Kidney (tissue), 14 donors: ENCODE measurements around the gene NFX1. TPM values are rescaled to one million over a fixed set of nuclear protein-coding genes. Genes with fewer than 3 reads are reported as not detected.

ENCODE experiments used
- DNase-seq, 5 donors: peaks; one replicate each; pipeline ENCODE4 v3.0.0-alpha.2; 2013 to 2020
- FAIRE-seq: peaks from 2 replicates; lab custom pipeline; 2012; peaks lifted over from hg19 to GRCh38; lab: Jason Lieb, UNC
- H3K27ac ChIP-seq, 2 donors: one replicate each; pipeline ENCODE4 v1.7.0; 2013; ENCODE audit warnings: low read depth in 2 of 2, low read length in 2 of 2, inconsistent platforms in 1 of 2
- H3K27me3 ChIP-seq: one replicate; pipeline ENCODE4 v1.7.1; 2013; ENCODE audit warnings: low read length, inconsistent platforms; ENCODE audit not compliant: control insufficient read depth, insufficient read depth
- H3K36me3 ChIP-seq, 3 donors: one replicate each; pipeline versions ENCODE4 v1.7.0 to v1.7.1; 2013; ENCODE audit warnings: low read length in 3 of 3, control low read depth in 1 of 3, inconsistent platforms in 1 of 3; ENCODE audit not compliant: insufficient read depth in 3 of 3, control insufficient read depth in 2 of 3
- H3K4me1 ChIP-seq, 3 donors: one replicate each; pipeline versions ENCODE4 v1.7.0 to v1.7.1; 2013; ENCODE audit warnings: low read length in 3 of 3, inconsistent platforms in 1 of 3, low read depth in 1 of 3; ENCODE audit not compliant: control insufficient read depth in 2 of 3, insufficient read depth in 2 of 3
- H3K4me3 ChIP-seq, 3 donors: one replicate each; pipeline versions ENCODE4 v1.7.0 to v1.8.1; 2013; ENCODE audit warnings: low read length in 3 of 3, control low read depth in 1 of 3, inconsistent platforms in 1 of 3
- H3K9ac ChIP-seq, 3 donors: one replicate each; pipeline versions ENCODE4 v1.7.0 to v1.7.1; 2013; ENCODE audit warnings: low read length in 3 of 3, control low read depth in 1 of 3, inconsistent platforms in 1 of 3
- H3K9me3 ChIP-seq, 3 donors: one replicate each; pipeline versions ENCODE4 v1.7.0 to v1.7.1; 2013; ENCODE audit warnings: low read length in 3 of 3, control low read depth in 1 of 3, inconsistent platforms in 1 of 3; ENCODE audit not compliant: control insufficient read depth in 2 of 3, insufficient read depth in 1 of 3
- intact Hi-C: fragments of 100-400 bp; cut with DNase I; formaldehyde crosslinking; loops from one replicate; pipeline ENCODE4 v1.11.1; 2022
- polyA plus RNA-seq: library from polyadenylated mRNA; stranded (reverse); fragments of 350-450 nt; fragmentation: Illumina TruSeq; extraction: RNeasy Lipid Tissue Mini Kit (QIAGEN cat#74804); gene quantifications from one replicate; pipeline ENCODE4 v1.2.3, GENCODE V29; 2014; ENCODE audit warnings: low read depth, low replicate concordance; ENCODE audit not compliant: insufficient read depth
- total RNA-seq: library from RNA; stranded (reverse); fragmentation: NEBNext Ultra II Directional; extraction: Animal tissue kit (Norgen Biotek cat#: 25700); gene quantifications from one replicate; pipeline ENCODE4 v1.2.1, GENCODE V29; 2021
- TF ChIP-seq, protein P1 (sequence below): IDR thresholded peaks from 3 replicates; pipeline ENCODE4 v1.5.1; 2012; ENCODE audit warnings: mild to moderate bottlenecking, moderate library complexity, borderline replicate concordance; ENCODE audit not compliant: insufficient read depth; ENCODE audit errors: extremely low read depth
- donor health status: control.
- donor health status: control.
- donor health status: control.
- donor health status: control.
- donor health status: control.
- donor health status: DM: yes; HTN: yes; CAD: no.
- donor health status: Normal renal cell carcinoma (clear cell type).

NFX1 gene
- total and polyA plus RNA-seq, 2 donors from 2014 or later, result 12.2 to 46.3 TPM

DNA sequence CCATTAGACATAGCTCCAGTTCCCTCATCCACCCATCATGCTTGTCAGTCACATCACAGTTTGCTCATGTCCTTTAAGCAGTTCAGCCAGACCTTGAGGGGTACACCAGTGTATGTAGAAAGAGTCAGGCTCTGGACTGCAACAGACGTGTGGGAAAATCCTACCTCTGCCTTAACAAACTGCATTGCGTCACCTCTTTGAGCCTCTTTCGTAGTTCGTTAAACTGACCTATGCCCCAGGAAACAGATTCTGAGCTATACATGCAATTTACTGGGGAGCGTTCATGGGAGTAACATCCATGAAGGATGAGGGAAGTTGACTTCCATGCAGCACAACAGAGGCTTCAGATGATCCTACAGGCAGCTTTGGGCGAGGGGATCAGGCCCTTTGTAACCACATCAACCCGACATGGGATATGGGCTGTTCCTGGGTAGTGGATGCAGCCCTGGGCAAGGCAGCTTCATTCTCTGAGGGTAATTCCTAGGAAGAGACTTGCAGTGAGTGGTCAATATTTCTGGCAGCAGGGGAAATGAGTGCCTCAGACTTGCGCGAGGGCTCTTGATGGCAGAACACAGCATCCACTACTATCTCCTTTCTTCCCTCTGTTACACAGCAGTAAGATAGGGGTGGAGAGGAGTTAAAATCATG is 46.1 kb upstream of the NFX1 start:
- Histone ChIP-seq H3K4me3 (no peak overlapping the region), H3K36me3 (peaks cover 0 to 2% (median 0%) of the 10 kb centered on the region in 3 donors), H3K4me1 (peaks cover 0 to 6% (median 0%) of the 10 kb centered on the region in 3 donors), H3K9me3 (no peaks in the 10 kb centered on the region), H3K9ac (no peak overlapping the region), H3K27ac (no peak overlapping the region), H3K27me3 (no peaks in the 10 kb centered on the region)
- TF ChIP-seq, protein P1, sequence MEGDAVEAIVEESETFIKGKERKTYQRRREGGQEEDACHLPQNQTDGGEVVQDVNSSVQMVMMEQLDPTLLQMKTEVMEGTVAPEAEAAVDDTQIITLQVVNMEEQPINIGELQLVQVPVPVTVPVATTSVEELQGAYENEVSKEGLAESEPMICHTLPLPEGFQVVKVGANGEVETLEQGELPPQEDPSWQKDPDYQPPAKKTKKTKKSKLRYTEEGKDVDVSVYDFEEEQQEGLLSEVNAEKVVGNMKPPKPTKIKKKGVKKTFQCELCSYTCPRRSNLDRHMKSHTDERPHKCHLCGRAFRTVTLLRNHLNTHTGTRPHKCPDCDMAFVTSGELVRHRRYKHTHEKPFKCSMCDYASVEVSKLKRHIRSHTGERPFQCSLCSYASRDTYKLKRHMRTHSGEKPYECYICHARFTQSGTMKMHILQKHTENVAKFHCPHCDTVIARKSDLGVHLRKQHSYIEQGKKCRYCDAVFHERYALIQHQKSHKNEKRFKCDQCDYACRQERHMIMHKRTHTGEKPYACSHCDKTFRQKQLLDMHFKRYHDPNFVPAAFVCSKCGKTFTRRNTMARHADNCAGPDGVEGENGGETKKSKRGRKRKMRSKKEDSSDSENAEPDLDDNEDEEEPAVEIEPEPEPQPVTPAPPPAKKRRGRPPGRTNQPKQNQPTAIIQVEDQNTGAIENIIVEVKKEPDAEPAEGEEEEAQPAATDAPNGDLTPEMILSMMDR, result no peak
- FAIRE-seq (no peak), DNase-seq (no peak)
- intact Hi-C loops, result no loop called here

DNA sequence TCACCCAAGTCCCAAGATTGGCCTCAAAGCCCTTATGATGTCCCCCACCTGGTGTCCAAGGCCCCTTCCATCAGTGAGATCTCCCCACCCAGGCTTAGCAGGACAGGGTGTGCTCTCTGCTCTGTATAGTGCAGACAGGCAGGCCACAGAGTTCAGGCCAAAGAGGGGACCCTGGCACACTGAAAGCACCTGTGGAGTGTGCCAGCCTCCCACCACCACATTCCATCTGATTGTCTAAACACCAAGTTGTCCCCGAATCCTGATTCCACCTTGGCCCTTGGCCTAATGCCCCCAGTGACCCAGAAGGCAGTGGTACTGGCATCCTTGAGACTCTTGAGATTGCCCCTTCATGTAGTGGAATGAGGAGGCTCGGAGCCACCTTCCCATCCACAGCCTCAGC is 45.0 kb upstream of the NFX1 start:
- intact Hi-C loops, result no loop called here
- H3K4me1 ChIP-seq, result peaks cover 0 to 3% (median 0%) of the 10 kb centered on the region in 3 donors
- H3K27me3 ChIP-seq, result no peaks in the 10 kb centered on the region
- DNase-seq, result no peak
- no peak overlapping the region for H3K27ac ChIP-seq
- no peak for FAIRE-seq
- H3K4me3 ChIP-seq, result no peak overlapping the region
- peaks cover 0 to 2% (median 0%) of the 10 kb centered on the region in 3 donors for H3K36me3 ChIP-seq
- no peak overlapping the region for H3K9ac ChIP-seq
- H3K9me3 ChIP-seq, result no peaks in the 10 kb centered on the region
- TF ChIP-seq, protein P1, result no peak

DNA sequence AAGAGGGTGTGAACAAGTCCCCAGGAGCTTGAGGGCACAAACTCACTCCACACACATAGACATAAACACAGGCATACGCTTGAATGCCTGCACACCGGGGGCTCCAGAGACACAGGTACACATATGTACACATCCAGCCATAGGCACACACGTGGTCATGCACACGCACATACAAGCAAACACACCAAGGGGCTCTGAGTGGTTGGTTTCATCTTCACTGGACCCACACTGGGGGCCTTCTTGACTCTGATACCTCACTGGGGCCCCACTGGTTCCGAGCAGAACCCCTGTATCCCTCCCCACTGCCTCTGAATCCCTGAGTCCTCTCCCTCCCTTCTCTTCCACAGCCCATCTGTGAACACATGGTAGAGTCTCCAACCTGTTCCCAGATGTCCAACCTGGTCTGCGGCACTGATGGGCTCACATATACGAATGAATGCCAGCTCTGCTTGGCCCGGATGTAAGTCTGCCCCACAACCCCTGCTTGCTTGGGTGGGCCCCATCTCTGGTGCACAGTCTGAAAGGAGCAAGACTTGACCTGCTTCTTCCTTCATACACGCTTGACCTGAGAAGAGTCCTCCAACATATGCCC is 44.0 kb upstream of the NFX1 start:
- DNase-seq (no peak), FAIRE-seq (no peak)
- Histone ChIP-seq H3K27ac (no peak overlapping the region), H3K9ac (no peak overlapping the region), H3K27me3 (no peaks in the 10 kb centered on the region), H3K36me3 (peaks cover 0 to 2% (median 0%) of the 10 kb centered on the region in 3 donors), H3K4me3 (no peak overlapping the region), H3K4me1 (no peaks in the 10 kb centered on the region), H3K9me3 (no peaks in the 10 kb centered on the region)
- TF ChIP-seq, protein P1, result no peak
- intact Hi-C loops, result no loop called here
